GM12872 (cell line): ENCODE measurements around the gene PSMA7.

Experiments used
- TF ChIP-seq, protein P1 (sequence below): IDR thresholded peaks from 3 replicates; pipeline ENCODE4 v1.5.1; 2011; ENCODE audit warnings: low read depth, mild to moderate bottlenecking, low read length, moderate library complexity; ENCODE audit not compliant: insufficient read depth

PSMA7 gene

DNA sequence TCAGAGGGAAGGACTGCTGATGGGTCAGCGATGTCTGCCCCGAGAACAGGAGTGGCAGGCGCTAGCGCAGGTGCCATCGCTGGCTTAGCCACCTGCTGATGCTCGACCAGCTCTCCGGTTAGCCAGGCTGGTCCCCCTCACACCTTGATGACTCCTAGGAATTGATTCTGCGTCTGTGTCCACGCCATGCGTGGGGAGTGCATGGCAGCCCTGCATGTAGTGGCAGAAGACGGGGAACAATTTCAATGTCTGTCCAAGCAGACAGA, 7.0 kb upstream of the PSMA7 start:
- TF ChIP-seq, protein P1, sequence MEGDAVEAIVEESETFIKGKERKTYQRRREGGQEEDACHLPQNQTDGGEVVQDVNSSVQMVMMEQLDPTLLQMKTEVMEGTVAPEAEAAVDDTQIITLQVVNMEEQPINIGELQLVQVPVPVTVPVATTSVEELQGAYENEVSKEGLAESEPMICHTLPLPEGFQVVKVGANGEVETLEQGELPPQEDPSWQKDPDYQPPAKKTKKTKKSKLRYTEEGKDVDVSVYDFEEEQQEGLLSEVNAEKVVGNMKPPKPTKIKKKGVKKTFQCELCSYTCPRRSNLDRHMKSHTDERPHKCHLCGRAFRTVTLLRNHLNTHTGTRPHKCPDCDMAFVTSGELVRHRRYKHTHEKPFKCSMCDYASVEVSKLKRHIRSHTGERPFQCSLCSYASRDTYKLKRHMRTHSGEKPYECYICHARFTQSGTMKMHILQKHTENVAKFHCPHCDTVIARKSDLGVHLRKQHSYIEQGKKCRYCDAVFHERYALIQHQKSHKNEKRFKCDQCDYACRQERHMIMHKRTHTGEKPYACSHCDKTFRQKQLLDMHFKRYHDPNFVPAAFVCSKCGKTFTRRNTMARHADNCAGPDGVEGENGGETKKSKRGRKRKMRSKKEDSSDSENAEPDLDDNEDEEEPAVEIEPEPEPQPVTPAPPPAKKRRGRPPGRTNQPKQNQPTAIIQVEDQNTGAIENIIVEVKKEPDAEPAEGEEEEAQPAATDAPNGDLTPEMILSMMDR: no peak

- TF ChIP-seq, protein P1: no peak
Measured at GRCh38 chr20:62149532-62150309, 6.5 kb upstream of the PSMA7 start.

DNA sequence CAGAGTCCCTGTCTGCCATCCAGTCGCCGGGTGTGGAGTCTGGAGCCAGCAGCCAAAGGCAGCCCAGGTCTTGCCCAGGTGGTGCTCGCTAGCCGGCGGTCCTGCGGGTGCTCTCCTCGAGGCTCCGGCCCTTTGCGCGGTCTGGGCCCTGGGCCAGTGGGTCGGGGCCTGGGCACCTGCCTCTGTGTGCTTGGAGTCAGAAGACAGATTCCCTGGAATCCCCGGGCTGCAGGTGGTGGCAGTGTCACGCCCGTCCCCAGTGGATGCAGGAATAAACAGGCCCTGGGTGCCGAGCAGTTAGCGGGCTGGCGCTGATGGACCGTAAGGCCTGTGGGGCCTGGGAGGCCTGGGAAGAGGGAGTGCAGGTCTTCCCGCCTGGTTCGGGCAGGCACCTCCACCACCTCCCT, 5.7 kb upstream of the PSMA7 start:
- TF ChIP-seq, protein P1: no peak

- TF ChIP-seq, protein P1: no peak
Measured at GRCh38 chr20:62147528-62147927, 4.3 kb upstream of the PSMA7 start.

GRCh38 chr20:62147125-62147524, 3.9 kb upstream of the PSMA7 start:
- TF ChIP-seq, protein P1: no peak

DNA sequence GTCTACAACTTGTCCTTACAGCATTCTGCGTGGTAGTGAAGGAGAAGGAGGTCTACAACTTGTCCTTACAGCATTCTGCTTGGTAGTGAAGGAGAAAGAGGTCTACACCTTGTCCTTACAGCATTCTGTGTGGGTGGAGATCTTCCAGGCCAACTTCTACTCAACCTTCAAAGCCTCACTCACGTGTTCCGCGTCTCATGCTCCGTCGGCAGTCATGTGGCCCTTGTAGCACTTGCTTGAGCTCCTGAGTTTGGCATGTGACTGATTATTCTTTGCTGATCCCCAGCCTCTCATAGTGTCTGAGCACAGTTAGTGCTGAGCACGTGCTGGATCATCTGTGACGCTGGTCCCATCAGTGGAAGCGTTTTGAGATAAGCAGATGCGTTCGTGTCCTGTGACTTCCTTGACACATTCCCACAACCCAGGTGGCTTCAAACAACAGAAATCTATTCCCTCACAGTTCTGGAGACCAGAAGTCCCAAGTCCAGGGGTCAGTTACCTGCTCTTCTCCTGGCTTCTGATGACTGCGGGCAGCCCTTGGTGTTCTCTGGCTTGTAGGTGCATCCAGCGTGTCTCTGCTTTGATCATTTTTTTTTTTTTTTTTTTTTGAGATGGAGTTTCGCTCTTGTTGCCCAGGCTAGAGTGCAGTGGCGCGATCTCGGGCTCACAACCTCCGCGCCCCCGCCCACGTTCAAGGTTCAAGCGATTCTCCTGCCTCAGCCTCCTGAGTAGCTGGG, 3.0 kb upstream of the PSMA7 start:
- TF ChIP-seq, protein P1: no peak

GRCh38 chr20:62145688-62146018, 2.5 kb upstream of the PSMA7 start:
- TF ChIP-seq, protein P1: no peak
